Ramos (cell line): ENCODE results near the gene AASDH.
"Not testable (repeated sequence)": the region's sequence is repeated elsewhere in the genome, so short reads cannot be mapped to it uniquely, and the experiment has no call there.

Experiments used
- in situ Hi-C: fragments of 300-500 bp; cut with MboI; formaldehyde crosslinking; loops from one replicate; pipeline ENCODE4 v1.14.3; 2022; ENCODE audit warnings: low sequenced_read_pairs; ENCODE audit not compliant: unreplicated experiment

AASDH gene

GRCh38 chr4:56400560-56400959 is 13.3 kb upstream of the AASDH start:
- in situ Hi-C loops = no loop called here

- in situ Hi-C loops = no loop called here
Measured at GRCh38 chr4:56391270-56391669, 4.0 kb upstream of the AASDH start.

GRCh38 chr4:56389558-56389957 is 2.3 kb upstream of the AASDH start:
- in situ Hi-C loops = no loop called here

- in situ Hi-C loops = no loop called here
Measured at GRCh38 chr4:56388306-56388705, 1.0 kb upstream of the AASDH start.

GRCh38 chr4:56386091-56386490 is 1.2 kb downstream of the AASDH start:
- in situ Hi-C loops = no loop called here

- in situ Hi-C loops = no loop called here
Measured at GRCh38 chr4:56375458-56375857, 11.8 kb downstream of the AASDH start.

GRCh38 chr4:56374956-56375355 is 12.3 kb downstream of the AASDH start:
- in situ Hi-C loops = no loop called here

GRCh38 chr4:56372774-56373173 is 14.5 kb downstream of the AASDH start:
- in situ Hi-C loops = no loop called here

- in situ Hi-C loops = no loop called here
Measured at GRCh38 chr4:56371426-56372220, 15.7 kb downstream of the AASDH start.

- in situ Hi-C loops = no loop called here
Measured at GRCh38 chr4:56370377-56370776, 16.9 kb downstream of the AASDH start.

- in situ Hi-C loops = not testable (repeated sequence)
Measured at GRCh38 chr4:56362981-56363380, 24.3 kb downstream of the AASDH start.

- in situ Hi-C loops = no loop called here
Measured at GRCh38 chr4:56360071-56360470, 27.2 kb downstream of the AASDH start.

GRCh38 chr4:56356650-56357049 is 30.6 kb downstream of the AASDH start:
- in situ Hi-C loops = no loop called here

- in situ Hi-C loops = no loop called here
Measured at GRCh38 chr4:56348576-56348975, 38.7 kb downstream of the AASDH start.

- in situ Hi-C loops = no loop called here
Measured at GRCh38 chr4:56345458-56345857, 41.8 kb downstream of the AASDH start.

GRCh38 chr4:56342746-56343145 is 44.5 kb downstream of the AASDH start:
- in situ Hi-C loops = no loop called here

GRCh38 chr4:56330691-56331090 is 56.6 kb downstream of the AASDH start:
- in situ Hi-C loops = no loop called here

- in situ Hi-C loops = no loop called here
Measured at GRCh38 chr4:56326363-56326762, 60.9 kb downstream of the AASDH start.

GRCh38 chr4:56324011-56324610 is 63.2 kb downstream of the AASDH start:
- in situ Hi-C loops = no loop called here

GRCh38 chr4:56323327-56323726 is 64.0 kb downstream of the AASDH start:
- in situ Hi-C loops = no loop called here

GRCh38 chr4:56321251-56321650 is 66.0 kb downstream of the AASDH start:
- in situ Hi-C loops = no loop called here

GRCh38 chr4:56320293-56320692 is 67.0 kb downstream of the AASDH start:
- in situ Hi-C loops = no loop called here
